Left renal pelvis (tissue), 4 donors: ENCODE results near the gene OGFR. TPM values are rescaled to one million over a fixed set of nuclear protein-coding genes. Genes with fewer than 3 reads are reported as not detected.

Experiments used
- DNase-seq, 4 donors: peaks; one replicate each; pipeline ENCODE4 v3.0.0-alpha.2; 2013; ENCODE audit warnings: low read depth in 4 of 4, low spot score in 3 of 4
- polyA plus RNA-seq, 4 donors: library from polyadenylated mRNA; unstranded; fragments of 120-200 nt; gene quantifications; one replicate each; pipeline ENCODE4 v1.2.1, GENCODE V29; 2013; ENCODE audit not compliant: insufficient read length in 4 of 4

Gene OGFR
- polyA plus RNA-seq, 4 donors: 20.6 to 36.1 (median 26.8) TPM

DNA sequence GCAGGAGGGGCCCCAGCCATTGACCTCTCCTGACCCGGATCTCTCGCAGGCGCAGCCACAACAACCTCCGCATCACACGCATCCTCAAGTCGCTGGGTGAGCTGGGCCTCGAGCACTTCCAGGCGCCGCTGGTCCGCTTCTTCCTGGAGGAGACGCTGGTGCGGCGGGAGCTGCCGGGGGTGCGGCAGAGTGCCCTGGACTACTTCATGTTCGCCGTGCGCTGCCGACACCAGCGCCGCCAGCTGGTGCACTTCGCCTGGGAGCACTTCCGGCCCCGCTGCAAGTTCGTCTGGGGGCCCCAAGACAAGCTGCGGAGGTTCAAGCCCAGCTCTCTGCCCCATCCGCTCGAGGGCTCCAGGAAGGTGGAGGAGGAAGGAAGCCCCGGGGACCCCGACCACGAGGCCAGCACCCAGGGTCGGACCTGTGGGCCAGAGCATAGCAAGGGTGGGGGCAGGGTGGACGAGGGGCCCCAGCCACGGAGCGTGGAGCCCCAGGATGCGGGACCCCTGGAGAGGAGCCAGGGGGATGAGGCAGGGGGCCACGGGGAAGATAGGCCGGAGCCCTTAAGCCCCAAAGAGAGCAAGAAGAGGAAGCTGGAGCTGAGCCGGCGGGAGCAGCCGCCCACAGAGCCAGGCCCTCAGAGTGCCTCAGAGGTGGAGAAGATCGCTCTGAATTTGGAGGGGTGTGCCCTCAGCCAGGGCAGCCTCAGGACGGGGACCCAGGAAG lies 7.7 kb downstream of the OGFR start:
- DNase-seq: no peak

DNA sequence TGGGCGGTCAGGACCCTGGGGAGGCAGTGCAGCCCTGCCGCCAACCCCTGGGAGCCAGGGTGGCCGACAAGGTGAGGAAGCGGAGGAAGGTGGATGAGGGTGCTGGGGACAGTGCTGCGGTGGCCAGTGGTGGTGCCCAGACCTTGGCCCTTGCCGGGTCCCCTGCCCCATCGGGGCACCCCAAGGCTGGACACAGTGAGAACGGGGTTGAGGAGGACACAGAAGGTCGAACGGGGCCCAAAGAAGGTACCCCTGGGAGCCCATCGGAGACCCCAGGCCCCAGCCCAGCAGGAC lies 8.2 kb downstream of the OGFR start:
- no peak for DNase-seq

DNA sequence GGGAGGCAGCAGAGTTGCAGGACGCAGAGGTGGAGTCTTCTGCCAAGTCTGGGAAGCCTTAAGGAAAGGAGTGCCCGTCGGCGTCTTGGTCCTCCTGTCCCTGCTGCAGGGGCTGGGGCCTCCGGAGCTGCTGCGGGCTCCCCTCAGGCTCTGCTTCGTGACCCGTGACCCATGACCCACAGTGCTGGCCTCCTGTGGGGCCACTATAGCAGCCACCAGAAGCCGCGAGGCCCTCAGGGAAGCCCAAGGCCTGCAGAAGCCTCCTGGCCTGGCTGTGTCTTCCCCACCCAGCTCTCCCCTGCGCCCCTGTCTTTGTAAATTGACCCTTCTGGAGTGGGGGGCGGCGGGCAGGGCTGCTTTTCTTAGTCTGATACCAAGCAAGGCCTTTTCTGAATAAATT lies 9.0 kb downstream of the OGFR start:
- no peak for DNase-seq

DNA sequence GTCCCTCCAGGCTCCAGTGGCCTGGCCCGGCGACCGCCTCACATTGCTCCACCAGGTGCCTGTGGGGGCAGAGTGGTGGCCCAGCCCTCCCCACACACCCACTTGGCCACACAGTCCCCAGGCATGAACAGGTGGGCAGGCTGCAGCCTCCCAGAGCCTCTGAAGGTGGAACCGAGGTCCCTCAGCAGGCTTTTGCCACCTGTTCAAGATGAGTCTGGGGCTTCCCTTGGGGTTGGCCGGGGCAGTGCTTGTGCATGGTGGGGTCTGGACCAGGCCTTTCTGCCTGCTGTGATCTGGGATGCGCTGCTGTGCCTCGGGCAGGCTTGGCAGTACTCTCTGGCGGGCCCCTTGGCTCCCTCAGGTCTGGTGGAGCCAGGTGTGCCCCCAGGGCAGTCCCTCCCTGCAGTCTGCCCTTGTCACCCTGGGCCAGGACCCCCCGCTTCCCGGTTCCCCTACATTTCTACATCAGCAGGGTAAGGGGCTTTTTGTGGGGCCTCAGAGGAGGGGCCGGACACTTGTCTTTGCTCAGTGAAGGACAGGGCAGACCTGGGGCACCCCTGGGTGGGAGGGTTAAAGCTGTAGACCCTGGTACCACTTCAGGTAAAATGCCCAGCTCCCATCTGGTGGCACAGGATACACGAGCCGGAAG lies 9.5 kb downstream of the OGFR start:
- no peak for DNase-seq

DNA sequence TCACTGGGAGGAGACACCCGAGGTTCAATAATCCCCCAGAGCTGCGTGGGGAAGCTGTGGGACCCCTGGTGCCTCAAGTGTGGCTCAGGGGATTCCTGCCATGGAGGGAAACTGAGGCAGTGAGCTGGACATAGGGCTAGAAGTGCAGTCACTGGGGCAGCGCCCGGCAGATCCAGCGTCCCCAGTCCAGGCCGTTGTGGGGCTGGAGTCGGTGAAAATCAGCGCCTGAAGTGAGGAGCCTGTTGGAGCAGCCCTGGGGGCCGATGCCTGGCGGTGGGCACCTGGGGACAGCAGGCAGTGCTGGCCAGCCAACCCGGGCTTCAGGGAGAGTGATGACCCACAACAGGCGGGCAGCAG lies 10.1 kb downstream of the OGFR start:
- no peak for DNase-seq

DNA sequence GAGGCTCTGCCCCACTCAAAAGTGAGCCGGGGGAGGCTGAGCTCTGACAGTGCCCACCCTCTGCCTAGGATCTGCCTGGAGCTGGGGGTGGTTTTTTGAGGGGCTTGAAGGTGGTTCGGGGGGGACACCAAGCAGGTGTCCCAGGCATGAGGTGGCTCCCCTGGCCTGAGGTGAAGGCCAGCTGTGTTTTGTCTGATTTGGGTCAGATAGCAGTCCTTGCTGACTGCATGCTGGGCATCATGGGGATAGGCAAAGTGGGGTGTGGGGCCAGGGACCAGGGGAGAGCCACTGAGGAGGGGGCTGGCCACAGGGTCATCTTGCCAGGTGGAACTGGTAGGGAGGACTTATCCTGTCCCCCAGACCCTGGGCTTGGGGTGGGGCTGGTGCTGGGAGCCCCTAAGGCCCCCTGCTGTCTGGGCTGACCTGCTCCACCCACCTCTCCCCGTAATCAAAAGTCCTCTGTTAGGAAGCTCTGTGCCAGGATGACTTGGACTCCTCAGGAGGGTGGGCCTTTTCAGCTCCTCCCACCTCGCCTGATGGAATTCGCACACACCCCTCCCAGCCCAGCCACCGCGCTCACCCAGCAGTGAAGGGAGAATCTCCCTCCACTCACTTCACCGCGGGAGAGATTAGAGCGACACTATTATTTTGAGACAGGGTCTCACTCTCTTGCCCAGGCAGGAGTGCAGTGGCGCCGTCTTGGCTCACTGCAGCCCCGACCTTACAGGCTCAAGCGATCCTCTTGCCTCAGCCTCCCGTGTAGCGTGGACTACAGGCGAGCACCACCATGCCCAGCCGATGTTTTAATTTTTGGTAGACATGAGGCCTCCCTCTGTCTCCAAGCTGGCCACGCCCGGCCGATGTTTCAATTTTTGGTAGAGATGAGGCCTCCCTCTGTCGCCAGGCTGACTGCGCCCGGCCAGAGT lies 10.7 kb downstream of the OGFR start:
- no peak for DNase-seq

DNA sequence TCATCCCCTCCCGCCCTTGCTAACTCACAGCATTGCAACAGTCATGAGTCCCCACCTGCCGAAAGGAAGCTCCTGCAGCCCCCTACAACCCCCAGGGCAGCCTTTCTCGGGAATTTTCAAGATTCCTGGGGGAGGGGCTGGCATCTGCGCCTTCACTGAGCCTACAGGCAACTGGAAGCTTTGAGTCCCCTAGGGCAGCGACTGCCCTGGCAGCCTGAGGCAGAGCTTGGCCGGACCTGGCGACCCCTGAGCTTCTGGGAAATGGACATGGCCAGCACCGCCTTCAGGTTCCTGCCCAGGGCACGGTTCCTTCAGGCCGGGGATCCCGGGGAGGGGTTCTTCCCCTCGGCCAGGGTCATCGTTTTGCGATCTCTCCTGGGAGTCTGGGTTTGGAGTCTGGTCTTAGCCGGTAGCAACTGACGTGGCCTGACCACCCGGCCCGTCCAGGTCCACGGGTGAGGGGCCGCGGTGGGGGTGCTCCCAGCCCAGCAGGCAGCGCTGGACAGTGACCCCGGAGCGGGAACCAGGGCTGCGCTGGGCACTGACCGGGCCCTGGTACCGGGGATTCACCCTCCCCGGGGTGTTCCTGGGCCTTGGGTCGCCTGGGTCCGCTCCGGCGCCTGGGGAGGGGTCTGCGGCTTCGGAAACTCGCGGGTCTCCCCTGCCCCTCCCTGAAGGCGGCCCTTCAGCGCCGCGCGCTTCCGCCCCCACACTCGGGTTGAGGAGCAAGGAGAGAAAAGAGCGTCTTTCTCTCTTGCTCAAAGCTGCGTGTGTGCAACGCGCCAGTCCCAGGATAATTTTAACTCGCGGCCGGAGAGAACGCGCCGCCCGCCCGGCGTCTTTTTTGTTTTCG lies 11.6 kb downstream of the OGFR start:
- DNase-seq: no peak

DNA sequence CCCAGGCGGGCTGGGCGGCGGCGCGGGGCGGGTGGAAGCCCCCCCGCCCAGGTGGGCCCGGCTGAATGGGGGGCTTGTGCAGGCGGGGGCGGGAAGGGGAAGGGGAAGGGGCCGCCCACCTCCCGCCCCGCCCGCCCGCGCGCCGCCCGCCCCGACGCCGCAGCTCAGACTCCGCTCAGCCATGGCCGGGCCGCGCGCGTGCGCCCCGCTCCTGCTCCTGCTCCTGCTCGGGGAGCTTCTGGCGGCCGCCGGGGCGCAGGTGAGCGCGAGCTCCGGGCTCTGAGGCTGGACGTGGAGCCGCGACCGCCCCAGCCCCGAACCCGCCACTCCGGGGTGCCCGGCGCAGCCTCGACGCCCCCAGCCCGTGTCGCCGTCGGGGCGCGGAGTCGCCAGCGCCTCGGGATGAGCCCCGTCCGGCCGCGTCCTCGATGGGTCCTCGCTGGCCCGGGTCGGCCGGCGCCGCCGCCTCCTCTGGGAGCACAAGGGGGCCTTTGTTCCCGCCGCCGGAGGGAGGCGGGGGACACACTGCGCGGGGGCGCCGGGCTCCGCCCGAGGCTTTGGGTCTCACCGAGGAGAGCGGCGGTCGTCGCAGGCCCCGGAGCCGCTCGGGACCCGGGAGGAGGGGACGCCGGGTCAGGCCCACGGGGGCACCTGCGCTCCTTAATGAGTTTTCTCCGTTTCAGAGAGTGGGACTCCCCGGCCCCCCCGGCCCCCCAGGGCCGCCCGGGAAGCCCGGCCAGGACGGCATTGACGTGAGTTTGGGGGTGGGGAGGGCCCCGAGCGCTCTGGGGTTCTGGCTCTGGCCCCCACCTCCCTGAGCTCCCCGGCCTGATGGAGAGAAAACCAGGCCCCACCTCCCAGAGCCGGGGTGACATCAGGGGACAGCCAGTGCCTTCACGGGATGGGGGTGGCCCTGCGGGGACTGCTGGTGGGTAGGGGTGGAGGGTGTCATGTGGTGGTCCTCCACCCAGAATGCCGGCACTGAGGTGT lies 12.5 kb downstream of the OGFR start, which contains the start of gene COL9A3:
Gene COL9A3, plus strand, starts transcription at position 167 of the 990 bp plus-strand sequence. Its CDS starts 15 bp downstream, at position 182.
- no peak for DNase-seq

DNA sequence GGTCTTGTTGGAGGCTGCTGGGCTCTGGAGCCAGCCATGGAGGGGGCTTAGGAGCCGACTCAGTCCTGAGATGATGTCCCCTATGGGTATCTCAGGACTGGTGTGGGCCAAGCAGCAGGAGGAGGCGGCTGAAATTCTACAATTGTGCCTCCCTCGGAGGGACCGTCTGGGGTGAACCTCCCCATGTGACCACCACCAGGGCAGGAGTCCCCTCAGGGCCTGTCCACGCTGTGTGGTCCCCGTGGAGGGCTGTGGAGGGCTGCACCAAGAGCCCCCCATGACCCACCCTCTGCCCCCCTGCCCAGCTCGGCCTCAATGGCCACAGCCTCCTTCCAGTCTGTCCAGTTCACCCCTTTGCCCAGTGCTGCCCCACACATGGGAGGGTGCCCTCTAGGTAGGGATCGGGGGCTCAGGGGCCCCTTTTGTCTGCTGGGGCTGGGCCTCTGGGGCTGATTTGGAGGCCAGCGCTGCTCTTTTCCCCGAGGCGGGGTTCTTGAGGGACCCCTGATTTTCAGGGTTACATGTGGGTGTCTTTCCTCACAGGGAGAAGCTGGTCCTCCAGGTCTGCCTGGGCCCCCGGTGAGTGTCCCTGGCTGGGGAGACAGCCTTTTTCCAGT lies 13.4 kb downstream of the OGFR start:
- no peak for DNase-seq

DNA sequence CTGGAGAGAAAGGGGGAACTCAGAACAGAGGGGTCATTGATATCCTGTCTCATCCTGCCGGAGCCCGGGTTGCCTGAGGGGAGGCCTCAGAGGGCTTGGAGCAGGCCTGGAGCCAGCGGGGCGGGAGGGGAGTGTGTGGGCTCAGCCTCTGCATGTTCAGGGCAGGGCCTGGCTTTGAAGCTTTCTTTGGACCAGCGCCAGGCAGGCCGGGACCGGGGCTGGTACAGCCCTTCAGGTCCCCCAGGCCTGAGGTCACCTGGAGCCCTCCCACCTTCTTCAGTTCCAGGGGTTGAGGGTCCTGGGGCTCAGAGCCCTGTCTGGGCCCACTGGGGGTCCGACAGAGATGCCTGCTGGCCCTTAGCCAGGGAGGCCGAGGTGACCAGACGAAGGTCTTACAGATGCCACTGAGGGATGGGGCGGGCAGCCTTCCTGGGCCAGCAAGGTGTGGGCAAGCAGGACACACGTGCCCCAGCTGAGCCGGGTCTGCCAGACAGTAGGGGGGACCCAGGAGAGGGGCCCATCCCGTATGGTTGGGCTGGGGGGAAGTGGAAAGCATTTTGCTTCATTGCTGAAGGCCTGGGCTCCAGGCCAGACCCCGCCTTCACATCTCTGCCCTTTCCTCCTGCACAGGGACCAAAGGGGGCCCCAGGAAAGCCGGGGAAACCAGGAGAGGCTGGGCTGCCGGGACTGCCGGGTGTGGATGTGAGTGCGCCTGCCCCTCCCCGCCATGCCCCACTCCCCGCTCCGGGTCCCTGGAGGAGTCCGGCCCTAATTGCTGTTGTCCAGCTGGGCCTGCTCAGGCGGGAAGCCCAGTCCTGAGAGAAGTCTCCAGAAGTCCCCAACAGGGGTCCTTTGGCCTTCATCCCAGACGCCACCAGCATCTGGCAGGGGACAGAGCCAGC lies 14.2 kb downstream of the OGFR start:
- peak in 1 of 4 donors; percentile 67 for DNase-seq

DNA sequence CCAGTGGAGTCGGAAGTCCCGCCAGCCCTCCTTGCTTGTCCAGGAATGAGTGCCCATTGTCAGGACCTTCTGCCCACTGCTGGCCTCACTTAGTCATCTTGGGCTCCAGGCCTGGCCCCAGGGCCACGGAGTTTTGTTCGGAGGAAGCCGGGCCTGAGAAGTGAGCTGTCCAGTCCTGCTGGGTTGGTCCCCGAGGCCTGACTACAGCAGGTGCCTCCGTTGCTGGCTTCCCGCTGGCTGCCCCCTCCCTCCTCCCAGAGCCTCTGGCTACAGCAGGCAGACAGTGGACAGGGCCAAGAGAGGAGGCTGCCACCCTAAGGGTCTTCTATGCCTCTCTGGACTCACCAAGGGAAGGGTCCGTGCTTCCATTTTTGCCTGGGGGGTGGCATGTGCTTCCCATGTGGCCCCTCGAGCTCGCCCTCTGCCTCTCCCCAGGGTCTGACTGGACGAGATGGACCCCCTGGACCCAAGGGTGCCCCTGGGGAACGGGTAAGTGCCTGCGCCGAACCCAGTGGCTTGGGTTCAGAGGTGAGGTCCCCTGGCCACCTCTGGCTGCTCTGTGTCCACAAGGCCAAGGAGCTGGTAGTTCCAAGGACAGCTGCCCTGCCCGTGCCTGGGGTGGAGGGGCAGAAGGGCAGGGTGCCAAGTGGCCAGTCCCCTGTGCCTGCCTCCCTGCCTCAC lies 15.0 kb downstream of the OGFR start:
- no peak for DNase-seq

DNA sequence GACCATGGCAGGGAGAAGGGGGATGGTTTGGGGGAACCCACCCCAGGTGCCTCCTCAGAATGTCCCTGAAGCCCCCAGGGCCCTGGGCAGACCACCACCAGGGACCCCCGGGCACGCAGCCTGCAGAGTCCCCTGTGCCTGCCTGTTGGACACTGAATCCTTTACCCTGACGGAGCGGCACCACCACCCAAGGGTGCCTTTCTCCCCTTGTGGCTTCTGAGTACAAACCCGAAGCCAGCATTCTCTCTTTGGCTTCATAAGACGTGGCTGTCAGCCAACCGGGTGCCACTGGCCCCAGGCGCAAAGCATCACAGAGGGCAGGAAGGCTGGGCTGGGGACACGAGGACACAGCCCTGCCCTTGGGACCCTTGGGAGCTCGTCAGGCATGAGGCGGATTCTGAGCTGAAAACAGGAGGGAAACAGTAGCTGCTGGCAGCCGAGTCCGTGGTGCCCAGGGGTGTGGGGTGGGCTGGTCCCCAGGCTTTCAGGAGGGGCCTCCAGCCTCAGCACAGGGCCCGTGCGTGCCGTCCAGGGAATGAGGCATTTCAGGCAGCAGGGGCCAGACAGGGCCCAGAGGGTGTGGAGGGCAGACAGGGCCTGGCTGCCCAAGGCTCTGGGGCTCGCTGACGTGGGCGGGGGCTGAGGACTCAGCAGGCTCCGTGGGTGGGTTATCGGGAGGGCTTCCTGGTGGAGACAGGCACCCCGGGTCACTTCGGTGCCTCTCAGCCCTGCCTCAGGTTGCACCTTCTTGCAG lies 15.8 kb downstream of the OGFR start:
- no peak for DNase-seq

DNA sequence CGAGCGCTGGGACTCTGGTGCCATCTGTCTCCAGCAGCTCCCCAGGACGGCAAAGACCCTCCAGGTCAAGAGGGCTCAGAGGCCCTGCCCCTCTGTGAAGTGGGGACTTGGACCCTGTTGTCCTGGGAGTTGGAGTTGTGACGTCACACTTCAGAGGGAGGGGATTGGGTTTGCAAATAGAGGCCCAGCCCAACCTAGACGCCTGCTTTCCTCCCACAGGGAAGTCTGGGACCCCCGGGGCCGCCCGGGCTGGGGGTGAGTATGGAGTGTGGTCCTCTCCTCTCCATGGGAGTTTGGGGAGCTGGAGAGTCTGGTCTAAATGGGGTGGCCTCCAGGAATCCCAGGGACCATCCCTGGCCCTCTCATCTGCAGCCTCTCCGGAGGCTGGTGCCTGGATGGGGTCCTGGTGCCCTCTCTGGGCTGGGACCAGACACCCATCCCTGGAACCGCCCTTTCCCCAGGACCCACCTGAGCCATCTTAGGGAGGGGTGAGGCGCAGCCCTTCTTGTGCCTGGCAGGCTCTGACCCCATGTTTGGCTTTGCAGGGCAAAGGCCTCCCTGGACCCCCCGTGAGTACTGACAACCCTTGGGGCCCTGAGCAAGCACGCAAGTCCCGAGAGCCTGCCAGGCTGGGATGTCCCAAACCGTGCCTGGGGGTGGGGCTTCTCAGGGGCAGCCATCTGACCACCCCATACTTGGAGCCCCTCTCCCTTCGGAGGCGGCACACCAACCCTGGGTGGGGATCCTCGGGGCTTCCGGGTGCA lies 16.5 kb downstream of the OGFR start:
- DNase-seq: no peak

DNA sequence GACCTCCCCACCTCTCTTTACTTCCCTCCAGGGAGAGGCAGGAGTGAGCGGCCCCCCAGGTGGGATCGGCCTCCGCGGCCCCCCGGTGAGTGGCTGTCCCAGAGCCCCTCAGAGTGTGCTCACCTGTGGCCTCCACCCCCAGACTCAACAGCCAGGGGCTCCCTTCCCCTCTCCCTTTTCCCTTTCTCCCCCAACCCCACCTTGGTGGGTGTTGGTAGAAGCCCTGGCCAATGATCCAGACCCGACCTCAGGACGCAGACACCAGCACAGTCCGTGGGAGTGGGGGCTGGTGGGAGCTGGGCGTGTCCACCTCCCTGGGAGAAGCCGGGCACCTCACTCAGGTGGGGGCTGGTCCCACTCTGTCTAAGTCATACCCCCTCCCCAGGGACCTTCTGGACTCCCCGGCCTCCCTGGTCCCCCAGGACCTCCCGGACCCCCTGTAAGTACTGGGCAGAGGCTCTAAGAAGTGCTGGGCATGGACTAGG lies 17.1 kb downstream of the OGFR start:
- DNase-seq: no peak

DNA sequence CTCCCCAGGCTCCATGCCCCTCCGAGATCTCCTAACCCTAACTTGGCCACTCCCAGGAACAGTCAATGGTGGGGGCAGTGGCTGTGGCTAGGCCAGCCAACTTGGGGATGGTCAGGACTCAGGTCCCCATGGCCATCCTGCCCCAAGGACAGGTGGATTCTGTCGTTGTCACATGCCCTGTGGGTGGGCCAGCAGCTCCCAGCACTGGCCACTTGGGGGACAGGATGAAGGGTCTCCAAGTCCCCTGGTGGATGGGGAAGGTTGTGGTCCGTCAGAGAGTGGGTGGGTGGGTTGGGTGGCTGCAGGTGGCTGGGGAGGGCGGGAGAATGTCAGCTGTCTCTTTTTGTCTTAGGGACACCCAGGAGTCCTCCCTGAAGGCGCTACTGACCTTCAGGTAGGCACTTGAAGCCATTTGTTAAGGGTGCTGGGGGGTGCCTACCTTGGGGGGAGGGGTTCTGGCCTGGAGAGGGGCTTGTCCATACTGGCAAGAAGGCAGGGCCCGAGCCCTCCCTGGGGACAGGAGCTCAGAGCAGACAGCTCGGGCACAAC lies 17.7 kb downstream of the OGFR start:
- no peak for DNase-seq
